Measurements from ENCODE around the gene SLC48A1.

The SLC48A1 gene

GRCh38 chr12:47822401-47822800 is 49.4 kb downstream of the SLC48A1 start:
- POLR2A ChIA-PET: interaction anchor here (0.5 to 1.1 kb wide), 2 partner anchors 15 to 67 kb away, joined by 3 read pairs; no protein-coding TSS in a partner anchor
- CTCF ChIA-PET: interaction anchor here (0.9 to 39.4 kb wide), 6 partner anchors 12 to 124 kb away, joined by 3 to 751 read pairs (median 6); no protein-coding TSS in a partner anchor
- no peak overlapping the region for H3K4me3 ChIP-seq (ENCODE audit: low read depth, low read length)
- no peak for DNase-seq (ENCODE audit: low read depth, low spot score)
- TF ChIP-seq, protein P1, sequence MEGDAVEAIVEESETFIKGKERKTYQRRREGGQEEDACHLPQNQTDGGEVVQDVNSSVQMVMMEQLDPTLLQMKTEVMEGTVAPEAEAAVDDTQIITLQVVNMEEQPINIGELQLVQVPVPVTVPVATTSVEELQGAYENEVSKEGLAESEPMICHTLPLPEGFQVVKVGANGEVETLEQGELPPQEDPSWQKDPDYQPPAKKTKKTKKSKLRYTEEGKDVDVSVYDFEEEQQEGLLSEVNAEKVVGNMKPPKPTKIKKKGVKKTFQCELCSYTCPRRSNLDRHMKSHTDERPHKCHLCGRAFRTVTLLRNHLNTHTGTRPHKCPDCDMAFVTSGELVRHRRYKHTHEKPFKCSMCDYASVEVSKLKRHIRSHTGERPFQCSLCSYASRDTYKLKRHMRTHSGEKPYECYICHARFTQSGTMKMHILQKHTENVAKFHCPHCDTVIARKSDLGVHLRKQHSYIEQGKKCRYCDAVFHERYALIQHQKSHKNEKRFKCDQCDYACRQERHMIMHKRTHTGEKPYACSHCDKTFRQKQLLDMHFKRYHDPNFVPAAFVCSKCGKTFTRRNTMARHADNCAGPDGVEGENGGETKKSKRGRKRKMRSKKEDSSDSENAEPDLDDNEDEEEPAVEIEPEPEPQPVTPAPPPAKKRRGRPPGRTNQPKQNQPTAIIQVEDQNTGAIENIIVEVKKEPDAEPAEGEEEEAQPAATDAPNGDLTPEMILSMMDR (IDR thresholded peaks at IDR 0.05; ENCODE audit: insufficient read depth, low read length, missing control alignments): no peak

GRCh38 chr12:47822863-47823262 is 49.8 kb downstream of the SLC48A1 start:
- ChIA-PET POLR2A (no interaction called here), CTCF (interaction anchor here (0.9 to 39.4 kb wide), 5 partner anchors 11 to 107 kb away, joined by 3 to 751 read pairs (median 7); no protein-coding TSS in a partner anchor)
- DNase-seq (ENCODE audit: low read depth, low spot score): no peak
- H3K4me3 ChIP-seq (ENCODE audit: low read depth, low read length): no peak overlapping the region
- TF ChIP-seq, protein P1 (IDR thresholded peaks at IDR 0.05; ENCODE audit: insufficient read depth, low read length, missing control alignments): no peak

DNA sequence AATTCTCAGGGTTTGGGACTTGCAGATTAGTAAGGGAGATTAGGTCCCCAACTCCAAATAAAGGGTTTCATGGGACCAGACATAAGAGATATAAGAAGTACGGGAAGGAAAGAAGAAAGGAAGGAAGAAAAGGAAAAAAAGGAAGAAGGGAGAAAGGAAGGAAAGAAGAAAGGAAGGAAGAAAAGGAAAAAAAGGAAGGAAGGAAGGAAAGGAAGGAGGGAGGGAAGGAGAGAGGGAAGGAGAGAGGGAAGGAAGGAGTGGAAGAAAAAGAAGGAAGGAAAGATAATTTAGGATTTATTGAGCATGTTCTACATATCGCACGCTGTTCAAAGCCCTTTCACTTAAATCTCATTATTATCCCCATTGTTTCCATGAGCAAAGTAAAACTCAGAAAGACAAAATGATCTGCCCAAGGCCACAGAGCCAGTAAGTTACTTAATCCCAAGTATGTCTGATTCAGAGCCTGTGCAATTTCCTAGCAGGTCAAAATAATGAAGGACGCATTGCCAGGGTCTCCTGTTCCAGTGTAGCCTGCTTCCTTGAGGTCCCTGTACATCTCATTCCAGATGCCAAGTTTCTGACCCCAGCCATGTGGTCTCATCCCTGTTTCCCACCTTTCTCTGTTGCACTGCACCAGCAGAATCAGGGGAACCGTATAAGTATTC is 50.5 kb downstream of the SLC48A1 start:
- CTCF ChIA-PET: interaction anchor here (2.0 to 39.4 kb wide), 4 partner anchors 11 to 45 kb away, joined by 7 to 751 read pairs (median 454); partner anchors contain the start of gene HDAC7
- POLR2A ChIA-PET: no interaction called here

GRCh38 chr12:47824198-47824597 is 51.2 kb downstream of the SLC48A1 start:
- CTCF ChIA-PET: interaction anchor here (0.8 to 21.1 kb wide), 3 partner anchors 14 to 45 kb away, joined by 3 to 751 read pairs (median 158); partner anchors contain the start of gene HDAC7
- TF ChIP-seq, protein P1 (IDR thresholded peaks at IDR 0.05; ENCODE audit: insufficient read depth, low read length, missing control alignments): no peak
- POLR2A ChIA-PET: no interaction called here
- no peak overlapping the region for H3K4me3 ChIP-seq (ENCODE audit: low read depth, low read length)
- DNase-seq (ENCODE audit: low read depth, low spot score): no peak

More for the DNA sequence above, 50.5 kb downstream of the SLC48A1 start:
- DNase-seq (ENCODE audit: low read depth, low spot score): no peak
- H3K4me3 ChIP-seq (ENCODE audit: low read depth, low read length): no peak overlapping the region
- TF ChIP-seq, protein P1 (IDR thresholded peaks at IDR 0.05; ENCODE audit: insufficient read depth, low read length, missing control alignments): no peak

DNA sequence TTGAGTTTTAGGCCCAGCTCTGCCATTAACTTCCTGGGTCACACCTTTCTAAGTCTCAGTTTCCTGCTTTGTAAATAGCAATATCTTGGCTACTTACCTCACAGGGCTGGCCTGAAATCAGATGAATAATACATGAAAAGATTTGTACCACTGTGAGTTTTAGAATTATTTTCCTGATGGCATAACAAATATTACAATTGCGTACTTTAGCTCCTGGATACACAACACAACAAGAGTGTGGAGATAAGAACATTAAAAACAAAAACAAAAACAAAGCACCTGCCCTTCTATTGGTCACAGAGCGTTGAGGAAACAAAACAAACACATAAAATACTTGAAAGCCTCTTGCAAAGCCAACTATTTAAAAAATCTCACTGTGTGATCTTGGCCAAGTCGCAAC is 51.6 kb downstream of the SLC48A1 start:
- H3K4me3 ChIP-seq (ENCODE audit: low read depth, low read length): no peak overlapping the region
- DNase-seq (ENCODE audit: low read depth, low spot score): no peak
- CTCF ChIA-PET: interaction anchor here (0.8 to 21.1 kb wide), 3 partner anchors 14 to 45 kb away, joined by 3 to 751 read pairs (median 158); partner anchors contain the start of gene HDAC7
- POLR2A ChIA-PET: no interaction called here
- TF ChIP-seq, protein P1 (IDR thresholded peaks at IDR 0.05; ENCODE audit: insufficient read depth, low read length, missing control alignments): no peak

DNA sequence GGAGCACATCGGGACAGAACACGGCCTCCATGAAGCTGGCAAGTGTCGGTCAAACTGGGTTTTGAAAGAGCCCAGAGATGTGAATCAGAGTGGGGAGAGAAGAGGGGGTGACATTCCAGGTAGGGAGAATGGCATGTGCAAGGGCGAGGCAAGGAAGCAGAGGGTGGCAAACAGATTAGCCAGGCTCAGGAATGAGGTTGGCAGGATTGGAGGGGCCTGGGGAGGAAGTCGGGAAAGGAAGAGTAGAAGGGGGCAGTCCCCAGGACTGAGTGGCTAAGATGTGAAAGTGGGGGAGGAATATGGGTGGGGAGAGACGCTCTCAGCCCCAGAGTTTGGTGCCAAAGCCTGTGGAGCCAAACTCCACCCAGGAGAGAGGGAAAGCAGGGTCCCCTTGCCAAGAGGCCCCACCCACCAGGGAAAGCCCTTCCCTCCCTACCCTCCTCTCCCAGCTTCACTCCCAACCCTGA is 52.2 kb downstream of the SLC48A1 start:
- TF ChIP-seq, protein P1 (IDR thresholded peaks at IDR 0.05; ENCODE audit: insufficient read depth, low read length, missing control alignments): no peak
- ChIA-PET POLR2A (no interaction called here), CTCF (interaction anchor here (0.8 to 28.0 kb wide), 4 partner anchors 13 to 97 kb away, joined by 3 to 1054 read pairs (median 454); partner anchors contain the start of genes ENDOU and HDAC7)
- no peak for DNase-seq (ENCODE audit: low read depth, low spot score)
- H3K4me3 ChIP-seq (ENCODE audit: low read depth, low read length): no peak overlapping the region

Data from AG04449 (cell line).